Measurements from ENCODE around the gene CHMP4B.

CHMP4B gene

DNA sequence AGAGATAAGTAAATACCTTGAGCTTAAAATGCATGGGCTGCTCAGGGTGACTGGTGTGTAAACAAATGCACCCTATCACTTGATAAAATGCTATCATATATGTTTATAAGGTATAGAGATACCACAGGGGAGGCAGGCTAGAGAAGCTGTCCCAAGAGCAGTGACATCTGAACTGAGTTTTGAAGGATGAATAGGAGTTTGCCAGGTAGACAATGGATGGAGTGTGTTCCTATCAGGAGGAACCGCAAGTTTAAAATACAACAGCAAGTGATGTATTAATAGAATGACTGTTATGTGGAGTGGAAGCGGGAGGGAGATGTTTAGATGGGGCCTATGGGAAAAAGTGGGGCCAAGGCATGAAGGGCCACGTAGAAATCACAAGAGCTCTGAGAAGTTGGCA lies 38.7 kb upstream of the CHMP4B start:
- no peak overlapping the region for H3K4me2 ChIP-seq (ENCODE audit: low read depth, low read length)
- no peak overlapping the region for H3K4me3 ChIP-seq (ENCODE audit: low read length)
- H3K79me2 ChIP-seq (ENCODE audit: low read length), result no peaks in the 10 kb centered on the region
- H2AFZ ChIP-seq (ENCODE audit: low read length), result no peak overlapping the region
- TF ChIP-seq, protein P1, sequence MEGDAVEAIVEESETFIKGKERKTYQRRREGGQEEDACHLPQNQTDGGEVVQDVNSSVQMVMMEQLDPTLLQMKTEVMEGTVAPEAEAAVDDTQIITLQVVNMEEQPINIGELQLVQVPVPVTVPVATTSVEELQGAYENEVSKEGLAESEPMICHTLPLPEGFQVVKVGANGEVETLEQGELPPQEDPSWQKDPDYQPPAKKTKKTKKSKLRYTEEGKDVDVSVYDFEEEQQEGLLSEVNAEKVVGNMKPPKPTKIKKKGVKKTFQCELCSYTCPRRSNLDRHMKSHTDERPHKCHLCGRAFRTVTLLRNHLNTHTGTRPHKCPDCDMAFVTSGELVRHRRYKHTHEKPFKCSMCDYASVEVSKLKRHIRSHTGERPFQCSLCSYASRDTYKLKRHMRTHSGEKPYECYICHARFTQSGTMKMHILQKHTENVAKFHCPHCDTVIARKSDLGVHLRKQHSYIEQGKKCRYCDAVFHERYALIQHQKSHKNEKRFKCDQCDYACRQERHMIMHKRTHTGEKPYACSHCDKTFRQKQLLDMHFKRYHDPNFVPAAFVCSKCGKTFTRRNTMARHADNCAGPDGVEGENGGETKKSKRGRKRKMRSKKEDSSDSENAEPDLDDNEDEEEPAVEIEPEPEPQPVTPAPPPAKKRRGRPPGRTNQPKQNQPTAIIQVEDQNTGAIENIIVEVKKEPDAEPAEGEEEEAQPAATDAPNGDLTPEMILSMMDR (IDR thresholded peaks at IDR 0.05; ENCODE audit: low read length), result no peak
- TF ChIP-seq EZH2 (optimal IDR thresholded peaks at IDR 0.05; ENCODE audit: low read depth, low read length), result no peak
- no peak for TF ChIP-seq EZH2phosphoT487 (IDR thresholded peaks at IDR 0.05; ENCODE audit: low read length)
- peaks cover 23% of the 10 kb centered on the region for H3K4me1 ChIP-seq (ENCODE audit: low read length)
- H3K9me2 ChIP-seq (replicated peaks; ENCODE audit: insufficient read depth, low read length), result no peaks in the 10 kb centered on the region
- no peak for DNase-seq
- H3F3A ChIP-seq (ENCODE audit: insufficient read depth, low read length), result peaks cover 17% of the 10 kb centered on the region
- no peaks in the 10 kb centered on the region for H3K27me3 ChIP-seq (replicated peaks; ENCODE audit: insufficient read depth, low read length)
- no peaks in the 10 kb centered on the region for H4K20me1 ChIP-seq (ENCODE audit: insufficient read depth, low read length)
- H3K9ac ChIP-seq (ENCODE audit: low read length), result no peak overlapping the region
- H3K36me3 ChIP-seq (replicated peaks; ENCODE audit: insufficient read depth, low read length), result no peaks in the 10 kb centered on the region
- H3K9me3 ChIP-seq (replicated peaks; ENCODE audit: insufficient read depth, low read length), result no peaks in the 10 kb centered on the region
- no peak overlapping the region for H3K27ac ChIP-seq (ENCODE audit: low read length)

DNA sequence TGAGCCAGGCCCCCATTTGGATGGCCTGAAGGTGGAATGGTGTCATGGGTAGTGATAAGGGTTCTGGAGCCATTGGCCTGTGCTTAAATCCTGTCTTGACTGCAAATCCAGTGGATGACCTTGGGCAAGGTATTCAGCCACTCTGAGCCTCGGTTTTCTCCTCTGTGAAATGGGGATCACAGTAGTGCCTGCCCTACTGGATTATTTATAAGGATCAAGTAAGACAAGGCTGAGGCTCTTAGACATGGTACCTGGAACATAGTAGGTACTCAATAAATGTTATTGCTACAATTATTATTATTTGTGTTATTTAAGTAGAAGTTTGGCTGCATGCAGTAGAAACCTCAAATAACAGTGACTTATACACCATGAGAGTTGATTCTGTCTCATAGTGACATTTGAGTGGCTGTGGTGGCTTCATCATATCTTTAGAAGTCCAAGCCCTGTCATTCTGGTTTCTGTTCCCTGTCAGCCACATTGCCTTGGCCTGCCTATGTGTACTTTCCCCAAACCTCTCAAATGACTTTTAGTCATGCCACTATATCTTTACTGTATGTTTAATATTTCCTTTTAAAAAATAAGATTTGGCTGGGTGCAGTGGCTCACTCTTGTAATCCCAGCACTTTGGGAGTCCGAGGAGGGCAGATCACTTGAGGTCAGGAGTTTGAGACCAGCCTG lies 37.6 kb upstream of the CHMP4B start:
- Histone ChIP-seq H3K4me1 (ENCODE audit: low read length) (peaks cover 30% of the 10 kb centered on the region), H2AFZ (ENCODE audit: low read length) (no peak overlapping the region), H3K9me3 (replicated peaks; ENCODE audit: insufficient read depth, low read length) (no peaks in the 10 kb centered on the region), H3K9me2 (replicated peaks; ENCODE audit: insufficient read depth, low read length) (no peaks in the 10 kb centered on the region), H3K79me2 (ENCODE audit: low read length) (no peaks in the 10 kb centered on the region), H3F3A (ENCODE audit: insufficient read depth, low read length) (peaks cover 24% of the 10 kb centered on the region), H3K27ac (ENCODE audit: low read length) (peak overlapping the region; percentile 65; the same call in 1 of the 2 replicates), H4K20me1 (ENCODE audit: insufficient read depth, low read length) (no peaks in the 10 kb centered on the region), H3K27me3 (replicated peaks; ENCODE audit: insufficient read depth, low read length) (no peaks in the 10 kb centered on the region), H3K4me2 (ENCODE audit: low read depth, low read length) (peak overlapping the region; percentile 15; the same call in 1 of the 2 replicates), H3K9ac (ENCODE audit: low read length) (no peak overlapping the region), H3K4me3 (ENCODE audit: low read length) (no peak overlapping the region), H3K36me3 (replicated peaks; ENCODE audit: insufficient read depth, low read length) (no peaks in the 10 kb centered on the region)
- TF ChIP-seq EZH2 (optimal IDR thresholded peaks at IDR 0.05; ENCODE audit: low read depth, low read length) (no peak), EZH2phosphoT487 (IDR thresholded peaks at IDR 0.05; ENCODE audit: low read length) (no peak)
- TF ChIP-seq, protein P1 (IDR thresholded peaks at IDR 0.05; ENCODE audit: low read length), result no peak
- peak; percentile 77 for DNase-seq

DNA sequence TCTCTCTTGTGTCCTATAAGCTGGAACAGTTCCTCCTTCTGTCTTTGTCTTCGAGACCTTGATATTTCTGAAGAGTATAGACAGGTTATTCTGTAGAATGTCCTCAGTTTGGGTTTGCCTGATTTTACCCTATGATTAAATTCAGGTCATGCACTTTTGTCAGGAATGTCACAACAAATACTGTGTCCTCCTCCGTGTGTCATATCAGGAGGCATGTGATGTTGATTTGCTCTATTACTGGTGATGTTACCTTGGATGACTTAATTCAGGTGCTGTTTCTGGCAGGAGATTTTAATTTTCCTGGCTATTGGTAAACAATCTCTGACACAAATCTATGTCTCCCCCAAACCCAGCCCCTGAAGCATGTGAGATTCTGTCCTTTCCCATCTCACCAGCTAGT lies 33.3 kb upstream of the CHMP4B start:
- TF ChIP-seq EZH2phosphoT487 (IDR thresholded peaks at IDR 0.05; ENCODE audit: low read length) (no peak), EZH2 (optimal IDR thresholded peaks at IDR 0.05; ENCODE audit: low read depth, low read length) (no peak)
- TF ChIP-seq, protein P1 (IDR thresholded peaks at IDR 0.05; ENCODE audit: low read length), result no peak
- Histone ChIP-seq H3F3A (ENCODE audit: insufficient read depth, low read length) (peaks cover 46% of the 10 kb centered on the region), H3K79me2 (ENCODE audit: low read length) (peaks cover 10% of the 10 kb centered on the region; the same call in 1 of the 2 replicates), H3K4me3 (ENCODE audit: low read length) (no peak overlapping the region), H4K20me1 (ENCODE audit: insufficient read depth, low read length) (no peaks in the 10 kb centered on the region), H3K27me3 (replicated peaks; ENCODE audit: insufficient read depth, low read length) (no peaks in the 10 kb centered on the region), H3K4me1 (ENCODE audit: low read length) (peaks cover 50% of the 10 kb centered on the region), H3K9me3 (replicated peaks; ENCODE audit: insufficient read depth, low read length) (no peaks in the 10 kb centered on the region), H3K4me2 (ENCODE audit: low read depth, low read length) (no peak overlapping the region), H3K9me2 (replicated peaks; ENCODE audit: insufficient read depth, low read length) (no peaks in the 10 kb centered on the region), H3K27ac (ENCODE audit: low read length) (peak overlapping the region; percentile 97; the same call in 1 of the 2 replicates), H2AFZ (ENCODE audit: low read length) (no peak overlapping the region), H3K9ac (ENCODE audit: low read length) (no peak overlapping the region), H3K36me3 (replicated peaks; ENCODE audit: insufficient read depth, low read length) (no peaks in the 10 kb centered on the region)
- DNase-seq, result no peak
